Mesodermal cell (in vitro differentiated cells): ENCODE data around the gene BHLHE41.

Experiments
- H3K27ac ChIP-seq: 2 replicates; pipeline ENCODE4 v1.7.0; 2013; ENCODE audit warnings: mild to moderate bottlenecking, low read depth, low read length, moderate library complexity; ENCODE audit not compliant: severe bottlenecking
- H3K36me3 ChIP-seq: 2 replicates; pipeline ENCODE4 v1.7.1; 2013; ENCODE audit warnings: mild to moderate bottlenecking, low read length, moderate library complexity; ENCODE audit not compliant: control insufficient read depth, insufficient read depth
- H3K4me1 ChIP-seq: one replicate; pipeline ENCODE4 v1.7.1; 2013; ENCODE audit warnings: mild to moderate bottlenecking, low read length; ENCODE audit not compliant: insufficient read depth, control insufficient read depth, poor library complexity, severe bottlenecking
- H3K4me3 ChIP-seq: 2 replicates; pipeline ENCODE4 v1.7.0; 2013; ENCODE audit warnings: low read length, control low read depth, mild to moderate bottlenecking; ENCODE audit not compliant: insufficient read depth, poor library complexity, severe bottlenecking; ENCODE audit errors: extremely low read depth
- H3K9me3 ChIP-seq: 2 replicates; pipeline ENCODE4 v1.7.1; 2013; ENCODE audit warnings: mild to moderate bottlenecking, low read length, moderate library complexity; ENCODE audit not compliant: control insufficient read depth
- WGBS, 2 experiments: methylation state at CpG; one replicate each; pipeline ENCODE4 v1.1.5; 2013; ENCODE audit warnings: missing lambda C conversion rate in 2 of 2; ENCODE audit not compliant: insufficient coverage in 2 of 2; 5-methylcytosine and 5-hydroxymethylcytosine counted together

Gene BHLHE41

GRCh38 chr12:26112703-26113147 lies 12.1 kb downstream of the BHLHE41 start:
- Histone ChIP-seq H3K36me3 (no peaks in the 10 kb centered on the region), H3K9me3 (no peaks in the 10 kb centered on the region), H3K4me1 (peaks cover 8% of the 10 kb centered on the region), H3K27ac (no peak overlapping the region), H3K4me3 (no peak overlapping the region)
- WGBS, 2 experiments: 16 to 38% methylated on average over 2 to 7 of the region's 8 CpGs

- H3K4me3 ChIP-seq: no peak overlapping the region
- no peaks in the 10 kb centered on the region for H3K9me3 ChIP-seq
- peaks cover 8% of the 10 kb centered on the region for H3K4me1 ChIP-seq
- WGBS, 2 experiments: 90% methylated on average over 2 of the region's 6 CpGs; no CpG with 5 or more reads in 1 of the 2 experiments
- H3K36me3 ChIP-seq: no peaks in the 10 kb centered on the region
- H3K27ac ChIP-seq: no peak overlapping the region
Measured at GRCh38 chr12:26112232-26112631, 12.6 kb downstream of the BHLHE41 start.

- WGBS, 2 experiments: 77 to 78% methylated on average over 8 to 10 of the region's 10 CpGs
- H3K27ac ChIP-seq: no peak overlapping the region
- H3K4me1 ChIP-seq: peaks cover 8% of the 10 kb centered on the region
- H3K4me3 ChIP-seq: no peak overlapping the region
- no peaks in the 10 kb centered on the region for H3K36me3 ChIP-seq
- H3K9me3 ChIP-seq: no peaks in the 10 kb centered on the region
Measured at GRCh38 chr12:26109343-26109881, 15.4 kb downstream of the BHLHE41 start.

- no peak overlapping the region for H3K27ac ChIP-seq
- no CpG with 5 or more reads among the region's 2 CpGs for WGBS, 2 experiments
- no peaks in the 10 kb centered on the region for H3K9me3 ChIP-seq
- H3K4me3 ChIP-seq: no peak overlapping the region
- peaks cover 8% of the 10 kb centered on the region for H3K4me1 ChIP-seq
- H3K36me3 ChIP-seq: no peaks in the 10 kb centered on the region
Measured at GRCh38 chr12:26108915-26109314, 15.9 kb downstream of the BHLHE41 start.

GRCh38 chr12:26106347-26106746 lies 18.5 kb downstream of the BHLHE41 start:
- Histone ChIP-seq H3K27ac (no peak overlapping the region), H3K4me1 (no peaks in the 10 kb centered on the region), H3K9me3 (no peaks in the 10 kb centered on the region), H3K36me3 (no peaks in the 10 kb centered on the region), H3K4me3 (no peak overlapping the region)
- WGBS, 2 experiments: 67 to 70% methylated on average over 3 to 4 of the region's 4 CpGs

- Histone ChIP-seq H3K36me3 (no peaks in the 10 kb centered on the region), H3K4me3 (no peak overlapping the region), H3K27ac (no peak overlapping the region), H3K9me3 (no peaks in the 10 kb centered on the region), H3K4me1 (no peaks in the 10 kb centered on the region)
- 77 to 93% methylated on average over 3 to 4 of the region's 5 CpGs for WGBS, 2 experiments
Measured at GRCh38 chr12:26102953-26103352, 21.9 kb downstream of the BHLHE41 start.

GRCh38 chr12:26101763-26102162 lies 23.1 kb downstream of the BHLHE41 start:
- H3K27ac ChIP-seq: no peak overlapping the region
- no peaks in the 10 kb centered on the region for H3K36me3 ChIP-seq
- 94% methylated on average over 3 of the region's 4 CpGs; no CpG with 5 or more reads in 1 of the 2 experiments for WGBS, 2 experiments
- H3K9me3 ChIP-seq: no peaks in the 10 kb centered on the region
- H3K4me1 ChIP-seq: no peaks in the 10 kb centered on the region
- H3K4me3 ChIP-seq: no peak overlapping the region

GRCh38 chr12:26101350-26101734 lies 23.5 kb downstream of the BHLHE41 start:
- Histone ChIP-seq H3K4me1 (no peaks in the 10 kb centered on the region), H3K9me3 (no peaks in the 10 kb centered on the region), H3K4me3 (no peak overlapping the region), H3K27ac (no peak overlapping the region), H3K36me3 (no peaks in the 10 kb centered on the region)
- WGBS, 2 experiments: 41 to 90% methylated on average over 2 of the region's 3 CpGs

GRCh38 chr12:26100666-26101349 lies 24.0 kb downstream of the BHLHE41 start:
- 93 to 97% methylated on average over 5 to 6 of the region's 8 CpGs for WGBS, 2 experiments
- Histone ChIP-seq H3K4me1 (no peaks in the 10 kb centered on the region), H3K36me3 (no peaks in the 10 kb centered on the region), H3K27ac (no peak overlapping the region), H3K9me3 (no peaks in the 10 kb centered on the region), H3K4me3 (no peak overlapping the region)

GRCh38 chr12:26097046-26097878 lies 27.6 kb downstream of the BHLHE41 start:
- Histone ChIP-seq H3K36me3 (no peaks in the 10 kb centered on the region), H3K9me3 (no peaks in the 10 kb centered on the region), H3K27ac (no peak overlapping the region), H3K4me3 (no peak overlapping the region), H3K4me1 (no peaks in the 10 kb centered on the region)
- 100% methylated on average over 1 of the region's 6 CpGs; no CpG with 5 or more reads in 1 of the 2 experiments for WGBS, 2 experiments
